Fibroblast of skin of left biceps (primary cell): ENCODE measurements around the gene UGT1A9.
"Not testable (repeated sequence)": the region's sequence is repeated elsewhere in the genome, so short reads cannot be mapped to it uniquely, and the experiment has no call there.

Experiments used
- DNase-seq, 2 experiments: peaks; one replicate each; pipeline ENCODE4 v3.0.0-alpha.2; 2013; ENCODE audit warnings: low read depth in 2 of 2

UGT1A9 gene

GRCh38 chr2:233711312-233712008, 39.8 kb downstream of the UGT1A9 start:
- DNase-seq, result peak; percentile 29 to 30

- no peak for DNase-seq
Measured at GRCh38 chr2:233712611-233713261, 41.0 kb downstream of the UGT1A9 start, which contains the start of gene UGT1A5. UGT1A5 (plus strand) TSS chr2:233712907; CDS start chr2:233712992, 85 bp downstream.

GRCh38 chr2:233713262-233713615, 41.5 kb downstream of the UGT1A9 start:
- no peak for DNase-seq

- no peak for DNase-seq
Measured at GRCh38 chr2:233714121-233714520, 42.4 kb downstream of the UGT1A9 start.

GRCh38 chr2:233718552-233718951, 46.9 kb downstream of the UGT1A9 start, which contains the start of gene UGT1A4:
UGT1A4 (plus strand) TSS chr2:233718736; CDS start chr2:233718821, 85 bp downstream.
- DNase-seq, result no peak

GRCh38 chr2:233728723-233729301, 57.1 kb downstream of the UGT1A9 start, which contains the start of gene UGT1A3:
UGT1A3 (plus strand) TSS chr2:233729042; CDS start chr2:233729127, 85 bp downstream.
- no peak for DNase-seq

GRCh38 chr2:233736868-233737653, 65.4 kb downstream of the UGT1A9 start:
- not testable (repeated sequence) for DNase-seq

- no peak for DNase-seq
Measured at GRCh38 chr2:233740870-233741269, 69.2 kb downstream of the UGT1A9 start.

GRCh38 chr2:233743464-233744259, 72.0 kb downstream of the UGT1A9 start:
- DNase-seq, result no peak

- no peak for DNase-seq
Measured at GRCh38 chr2:233745073-233745755, 73.5 kb downstream of the UGT1A9 start.

GRCh38 chr2:233745838-233746237, 74.1 kb downstream of the UGT1A9 start:
- DNase-seq, result not testable (repeated sequence)

- no peak for DNase-seq
Measured at GRCh38 chr2:233746475-233747282, 75.0 kb downstream of the UGT1A9 start.

GRCh38 chr2:233747283-233747544, 75.5 kb downstream of the UGT1A9 start:
- no peak for DNase-seq

GRCh38 chr2:233750689-233751088, 79.0 kb downstream of the UGT1A9 start:
- DNase-seq, result not testable (repeated sequence)

GRCh38 chr2:233751212-233752009, 79.7 kb downstream of the UGT1A9 start:
- not testable (repeated sequence) for DNase-seq

- no peak for DNase-seq
Measured at GRCh38 chr2:233754872-233755611, 83.3 kb downstream of the UGT1A9 start.

- DNase-seq, result no peak
Measured at GRCh38 chr2:233756429-233757081, 84.9 kb downstream of the UGT1A9 start.

GRCh38 chr2:233758141-233758540, 86.4 kb downstream of the UGT1A9 start:
- no peak for DNase-seq
